HepG2 (cell line): ENCODE measurements around the gene SLC6A9. TPM values are rescaled to one million over a fixed set of nuclear protein-coding genes. Genes with fewer than 3 reads are reported as not detected.
A peak's percentile ranks its signal among the peaks of the same experiment; 100 is the strongest.

Experiments
- ATAC-seq: fragments of 200-7000 bp; cut with Tn5 transposase; 3 replicates; pipeline ENCODE4 v1.9.1; 2020; ENCODE audit warnings: mild to moderate bottlenecking, moderate library complexity
- BruUV-seq: library from RNA; stranded (reverse); fragments of 400-500 nt; replicated peaks from 2 replicates; lab custom pipeline; 2021; lab: Mats Ljungman, UMichigan
- CTCF ChIA-PET: fragments of 300-600 bp; formaldehyde crosslinking; extraction: SDS; loops from one replicate; lab custom pipeline; 2021; ENCODE audit warnings: low total read pairs, inconsistent platforms, low intra/inter-chr PET ratio; lab: Yijun Ruan, JAX
- POLR2A ChIA-PET: fragments of 350-600 bp; sonication (Branson Sonifier 250); formaldehyde crosslinking; loops from one replicate; lab custom pipeline; 2020; ENCODE audit warnings: antibody characterized with exemption, inconsistent platforms; lab: Yijun Ruan, JAX
- DNase-seq: peaks from one replicate; pipeline ENCODE4 v3.0.0-alpha.2; 2015; ENCODE audit warnings: low spot score
- FAIRE-seq: peaks from 3 replicates; lab custom pipeline; 2011; peaks lifted over from hg19 to GRCh38; lab: Jason Lieb, UNC
- H2AFZ ChIP-seq: one replicate; pipeline ENCODE4 v1.6.1; 2011; ENCODE audit warnings: low read length, inconsistent platforms
- H3K27ac ChIP-seq: fragments of 300-600 bp; 3 replicates; pipeline ENCODE4 v1.8.0; 2011; ENCODE audit warnings: mixed run types, mild to moderate bottlenecking, mixed read lengths, low read length, inconsistent platforms; ENCODE audit not compliant: insufficient read depth; ENCODE audit errors: extremely low read length
- H3K27me3 ChIP-seq, 2 experiments: fragments of 200-600 bp in 1 of 2; 2 replicates in 1 of 2; 3 replicates in 1 of 2; pipeline versions ENCODE4 v1.6.0 to v1.8.0; 2011; ENCODE audit warnings: low read length in 2 of 2, mild to moderate bottlenecking in 2 of 2, moderate library complexity in 2 of 2, inconsistent platforms in 1 of 2; ENCODE audit not compliant: insufficient read depth in 2 of 2, control insufficient read depth in 1 of 2
- H3K36me3 ChIP-seq, 2 experiments: fragments of 200-600 bp in 1 of 2; replicated peaks in 1 of 2; 2 replicates in 1 of 2; 3 replicates in 1 of 2; pipeline versions ENCODE4 v1.5.1 to v1.8.0; 2011; ENCODE audit warnings: low read length in 2 of 2, inconsistent platforms in 1 of 2; ENCODE audit not compliant: insufficient read depth in 2 of 2, control insufficient read depth in 1 of 2
- H3K4me1 ChIP-seq: 2 replicates; pipeline ENCODE4 v1.5.1; 2012; ENCODE audit warnings: low read length, inconsistent platforms; ENCODE audit not compliant: insufficient read depth
- H3K4me2 ChIP-seq: 2 replicates; pipeline ENCODE4 v1.6.0; 2011; ENCODE audit warnings: low read depth, low read length, inconsistent platforms
- H3K4me3 ChIP-seq, 3 experiments: fragments of 200-600 bp in 1 of 3; sonication (generic), shearing (Covaris generic) in 1 of 3; replicated peaks in 1 of 3; 2 replicates each; pipeline ENCODE4 v1.5.1; 2011 to 2016; ENCODE audit warnings: low read length in 3 of 3, inconsistent platforms in 2 of 3, low read depth in 2 of 3, mild to moderate bottlenecking in 2 of 3, control low read depth in 1 of 3, mixed read lengths in 1 of 3; ENCODE audit not compliant: insufficient read depth in 1 of 3
- H3K79me2 ChIP-seq: one replicate; pipeline ENCODE4 v1.6.1; 2011; ENCODE audit warnings: low read length, inconsistent platforms; ENCODE audit not compliant: insufficient read depth
- H3K9ac ChIP-seq: 2 replicates; pipeline ENCODE4 v1.6.0; 2011; ENCODE audit warnings: mild to moderate bottlenecking, low read depth, low read length, inconsistent platforms; ENCODE audit not compliant: insufficient read depth
- H3K9me3 ChIP-seq: 2 replicates; pipeline ENCODE4 v1.5.1; 2012; ENCODE audit warnings: mild to moderate bottlenecking, low read length
- H4K20me1 ChIP-seq: 2 replicates; pipeline ENCODE4 v1.6.0; 2011; ENCODE audit warnings: inconsistent platforms, mild to moderate bottlenecking, low read length, moderate library complexity; ENCODE audit not compliant: insufficient read depth
- CENPT ChIP-seq: sonication (generic); formaldehyde crosslinking; IDR thresholded peaks from 2 replicates; pipeline ENCODE4 v1.8.0; 2022; ENCODE audit warnings: low read depth, mild to moderate bottlenecking, moderate library complexity, missing genetic modification reagents
- FIP1L1 ChIP-seq: fragments of 200-400 bp; formaldehyde crosslinking; IDR thresholded peaks from 2 replicates; pipeline ENCODE4 v1.6.1; 2018; ENCODE audit warnings: low read depth, mild to moderate bottlenecking, low read length, moderate library complexity, borderline replicate concordance; ENCODE audit not compliant: insufficient read depth
- POLR2G ChIP-seq: fragments of 200-400 bp; formaldehyde crosslinking; IDR thresholded peaks from 2 replicates; pipeline ENCODE4 v1.6.1; 2018; ENCODE audit warnings: mild to moderate bottlenecking, low read depth, low read length, moderate library complexity
- USF2 ChIP-seq, 2 experiments: sonication (generic) in 1 of 2; formaldehyde crosslinking in 1 of 2; IDR thresholded peaks; 2 replicates each; pipeline versions ENCODE4 v1.5.1 to v1.6.1; 2011 to 2020; ENCODE audit warnings: borderline replicate concordance in 1 of 2, low read depth in 1 of 2, low read length in 1 of 2, mild to moderate bottlenecking in 1 of 2, missing genetic modification reagents in 1 of 2, moderate library complexity in 1 of 2
- ZNF251 ChIP-seq: sonication (generic); formaldehyde crosslinking; IDR thresholded peaks from 2 replicates; pipeline ENCODE4 v1.9.0; 2021; ENCODE audit warnings: mild to moderate bottlenecking, missing genetic modification reagents
- ZNF367 ChIP-seq: sonication (generic); formaldehyde crosslinking; IDR thresholded peaks from 2 replicates; pipeline ENCODE4 v1.4.0; 2020; ENCODE audit warnings: missing genetic modification reagents, borderline replicate concordance
- WGBS: methylation state at CpG from one replicate; pipeline ENCODE4 v1.1.6; 2017; ENCODE audit warnings: low lambda C conversion rate; 5-methylcytosine and 5-hydroxymethylcytosine counted together
- in situ Hi-C: cut with HindIII; loops from 2 replicates; pipeline ENCODE4 v1.10.0; 2017; ENCODE audit warnings: low pct_unique_long_range_greater_than_20kb; ENCODE audit not compliant: extremely low pct_ligation_motif_present
- intact Hi-C: fragments of 100-400 bp; cut with micrococcal nuclease; formaldehyde crosslinking; loops from one replicate; pipeline ENCODE4 v1.10.0; 2022; ENCODE audit not compliant: unreplicated experiment
- polyA plus RNA-seq, 8 experiments: library from polyadenylated mRNA; depleted of rRNA in 3 of 8; stranded (reverse) in 7 of 8; unstranded in 1 of 8; fragments of >200 nt; fragmentation: Illumina TruSeq in 4 of 8; extraction: Trizol in 4 of 8; gene quantifications; 2 replicates each; pipeline versions ENCODE4 v1.2.1 to v1.2.3, GENCODE V29; 2011 to 2016; ENCODE audit warnings: low read depth in 4 of 8, missing spikeins in 1 of 8, mixed read lengths in 1 of 8; ENCODE audit not compliant: insufficient read depth in 1 of 8
- total RNA-seq, 5 experiments: library from RNA; depleted of rRNA; stranded (reverse); fragments of >200 nt; fragmentation: Illumina TruSeq; extraction: Trizol; gene quantifications; 2 replicates each; pipeline ENCODE4 v1.2.3, GENCODE V29; 2016; ENCODE audit warnings: low read depth in 1 of 5

The SLC6A9 gene
- total and polyA plus RNA-seq, 2 of the 13 experiments (the other 11 are each of a cell fraction or from before 2014, with no cell fraction given) = 8.5 to 9.9 TPM

- ATAC-seq = no peak
- BruUV-seq = no TSS peak
- no peak overlapping the region for H3K9ac ChIP-seq
- no peak overlapping the region for H2AFZ ChIP-seq
- TF ChIP-seq USF2 (IDR thresholded peaks at IDR 0.05; ENCODE audit: low read depth, low read length) = no peak
- TF ChIP-seq USF2 (CRISPR knock-in tag; IDR thresholded peaks at IDR 0.05; ENCODE audit: borderline replicate concordance) = 0 out of 2 replicates have a peak, but pooled peaks have one; percentile 20
- 0 out of 2 replicates have a peak, but pooled peaks have one; percentile 19 for TF ChIP-seq ZNF367 (CRISPR knock-in tag)
- TF ChIP-seq CENPT (CRISPR knock-in tag) = no peak
- intact Hi-C loops = no loop called here
- in situ Hi-C loops = no loop called here
- no peak overlapping the region for H3K4me3 ChIP-seq
- peaks cover 63% of the 10 kb centered on the region for H3K4me1 ChIP-seq
- CTCF ChIA-PET = no interaction called here
- H4K20me1 ChIP-seq = peaks cover 4% of the 10 kb centered on the region; the same call in 1 of the 2 replicates
- H3K79me2 ChIP-seq = peaks cover 47% of the 10 kb centered on the region
- WGBS = 100% methylated on average over 8 of the region's 8 CpGs
- peaks cover 5 to 16% of the 10 kb centered on the region in 2 experiments for H3K36me3 ChIP-seq
- FAIRE-seq = no peak
- no peak for DNase-seq
- H3K27ac ChIP-seq = no peak overlapping the region
- no peaks in the 10 kb centered on the region for H3K27me3 ChIP-seq
- no peaks in the 10 kb centered on the region for H3K9me3 ChIP-seq
- 0 out of 2 replicates have a peak overlapping the region, but pooled peaks have one; percentile 9 for H3K4me2 ChIP-seq
- POLR2A ChIA-PET = interaction anchor here (1.1 to 2.4 kb wide), 3 partner anchors 11 to 91 kb away, joined by 3 to 32 read pairs (median 11); partner anchors contain the start of gene SLC6A9
These were observed 54.4 kb downstream of the SLC6A9 start for GRCh38 chr1:43976890-43977289.

DNA sequence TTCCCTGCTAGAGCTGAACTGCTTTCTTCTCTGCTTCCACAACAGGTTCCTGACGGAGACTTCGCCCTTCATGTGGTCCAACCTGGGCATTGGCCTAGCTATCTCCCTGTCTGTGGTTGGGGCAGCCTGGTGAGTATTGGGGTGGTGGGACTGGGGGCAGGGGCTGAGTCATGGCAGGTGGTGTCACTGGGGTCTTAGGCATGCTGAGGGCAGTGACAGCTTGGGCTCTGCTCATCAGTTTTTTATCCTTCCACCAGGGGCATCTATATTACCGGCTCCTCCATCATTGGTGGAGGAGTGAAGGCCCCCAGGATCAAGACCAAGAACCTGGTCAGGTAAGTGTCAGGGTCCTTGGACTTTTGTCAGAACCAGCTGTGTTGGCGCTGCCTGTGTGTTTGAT, 55.2 kb downstream of the SLC6A9 start:
- H3K4me3 ChIP-seq = peak overlapping the region; percentile 95 to 96 (median 95)
- H3K79me2 ChIP-seq = peaks cover 39% of the 10 kb centered on the region
- peak overlapping the region; percentile 86 for H3K9ac ChIP-seq
- H2AFZ ChIP-seq = no peak overlapping the region
- H3K4me2 ChIP-seq = peak overlapping the region; percentile 99
- ATAC-seq (no peak), DNase-seq (no peak), FAIRE-seq (no peak)
- ChIA-PET POLR2A (interaction anchor here (1.2 to 4.1 kb wide), 5 partner anchors 11 to 56 kb away, joined by 3 to 20 read pairs (median 10); partner anchors contain the start of genes IPO13 and SLC6A9), CTCF (no interaction called here)
- 81% methylated on average over 4 of the region's 4 CpGs for WGBS
- no peaks in the 10 kb centered on the region for H3K9me3 ChIP-seq
- BruUV-seq = no TSS peak
- peaks cover 4% of the 10 kb centered on the region; the same call in 1 of the 2 replicates for H4K20me1 ChIP-seq
- TF ChIP-seq POLR2G (peak; percentile 13; the same call in 1 of the 2 replicates), ZNF251 (CRISPR knock-in tag) (no peak), FIP1L1 (no peak)
- H3K4me1 ChIP-seq = peaks cover 58% of the 10 kb centered on the region
- in situ Hi-C loops (no loop called here), intact Hi-C loops (no loop called here)
- H3K36me3 ChIP-seq = peaks cover 3 to 14% of the 10 kb centered on the region in 2 experiments
- no peaks in the 10 kb centered on the region for H3K27me3 ChIP-seq
- H3K27ac ChIP-seq = peak overlapping the region; percentile 75
